Activated CD4-positive, alpha-beta T cell treated with anti-CD3 and anti-CD28 coated beads, Interleukin-2, amount 50 U/mL, for 4 hours (primary cell): Measurements from ENCODE around the gene KCNK3.
"Not testable (repeated sequence)": the region's sequence is repeated elsewhere in the genome, so short reads cannot be mapped to it uniquely, and the experiment has no call there.

Experiments
- DNase-seq, 2 experiments: peaks; one replicate each; pipeline ENCODE4 v3.0.0-alpha.2; 2020

The KCNK3 gene

GRCh38 chr2:26760991-26761390, 68.5 kb downstream of the KCNK3 start:
- DNase-seq = not testable (repeated sequence)

- no peak for DNase-seq
These were observed 70.5 kb downstream of the KCNK3 start for GRCh38 chr2:26763019-26763418.

- DNase-seq = peak; percentile 72 to 76
These were observed 71.8 kb downstream of the KCNK3 start, which contains the start of gene SLC35F6 for GRCh38 chr2:26764078-26764887. Gene SLC35F6, plus strand, starts transcription at chr2:26764284. Its CDS starts 66 bp downstream, at chr2:26764350.

- DNase-seq = no peak
These were observed 72.4 kb downstream of the KCNK3 start for GRCh38 chr2:26764906-26765305.

- no peak for DNase-seq
These were observed 73.1 kb downstream of the KCNK3 start for GRCh38 chr2:26765475-26766200.

- DNase-seq = no peak
These were observed 74.6 kb downstream of the KCNK3 start for GRCh38 chr2:26767129-26767528.

- DNase-seq = no peak
These were observed 75.5 kb downstream of the KCNK3 start for GRCh38 chr2:26767894-26768487.

- DNase-seq = no peak
These were observed 76.2 kb downstream of the KCNK3 start for GRCh38 chr2:26768759-26769088.

GRCh38 chr2:26769089-26769761, 76.7 kb downstream of the KCNK3 start:
- no peak for DNase-seq

GRCh38 chr2:26770986-26771586, 78.6 kb downstream of the KCNK3 start:
- DNase-seq = peak in 1 of 2 experiments; percentile 17

GRCh38 chr2:26772064-26773001, 79.8 kb downstream of the KCNK3 start:
- DNase-seq = no peak

GRCh38 chr2:26776195-26776800, 83.8 kb downstream of the KCNK3 start:
- DNase-seq = no peak

GRCh38 chr2:26778098-26778497, 85.6 kb downstream of the KCNK3 start:
- no peak for DNase-seq

GRCh38 chr2:26778507-26778906, 86.0 kb downstream of the KCNK3 start:
- DNase-seq = no peak

GRCh38 chr2:26780203-26780760, 87.8 kb downstream of the KCNK3 start:
- DNase-seq = no peak
